HCT116 (cell line): Measurements from ENCODE around the gene GPR62. TPM values are rescaled to one million over a fixed set of nuclear protein-coding genes. Genes with fewer than 3 reads are reported as not detected.

Source experiments
- ATAC-seq: fragments of 200-7000 bp; cut with Tn5 transposase; 2 replicates; pipeline ENCODE4 v1.9.1; 2020; ENCODE audit warnings: mild to moderate bottlenecking, moderate library complexity
- BruUV-seq: library from RNA; stranded (reverse); fragments of 400-500 nt; replicated peaks from 2 replicates; lab custom pipeline; 2021; lab: Mats Ljungman, UMichigan
- CTCF ChIA-PET: fragments of 300-600 bp; sonication (Branson Sonifier 250); formaldehyde crosslinking; loops from one replicate; lab custom pipeline; 2021; ENCODE audit warnings: antibody characterized with exemption; lab: Charles Lee
- POLR2A ChIA-PET: fragments of 300-600, 350-600 bp; sonication (Branson Sonifier 250); formaldehyde crosslinking; loops from one replicate; lab custom pipeline; 2021; ENCODE audit warnings: antibody characterized with exemption; lab: Charles Lee
- RAD21 ChIA-PET, 2 experiments: fragments of 300-600 bp; sonication (Branson Sonifier 250); formaldehyde crosslinking; loops; one replicate each; lab custom pipeline; 2023; ENCODE audit warnings: low total read pairs in 2 of 2; ENCODE audit not compliant: uncharacterized antibody in 2 of 2, unreplicated experiment in 2 of 2, low non-redundant PET in 1 of 2; lab: Charles Lee
- DNase-seq: peaks from one replicate; pipeline ENCODE4 v3.0.0-alpha.2; 2010; ENCODE audit warnings: low read depth, low spot score
- H2AFZ ChIP-seq: fragments of 200-600 bp; shearing (Covaris generic), sonication (generic); 2 replicates; pipeline ENCODE4 v1.6.1; 2017; ENCODE audit warnings: low read depth, mixed run types, mixed read lengths, antibody characterized with exemption, low read length; ENCODE audit not compliant: poor library complexity, severe bottlenecking
- H3K27ac ChIP-seq: 2 replicates; pipeline ENCODE4 v1.5.1; 2012; ENCODE audit warnings: low read depth, low read length
- H3K27me3 ChIP-seq: fragments of 200-600 bp; sonication (generic); 2 replicates; pipeline ENCODE4 v1.6.1; 2016; ENCODE audit warnings: mixed run types, low read length, mixed read lengths; ENCODE audit not compliant: insufficient read depth
- H3K36me3 ChIP-seq, 2 experiments: fragments of 200-500 bp in 1 of 2; fragments of 200-600 bp in 1 of 2; sonication (Bioruptor generic) in 1 of 2; sonication (generic) in 1 of 2; 2 replicates each; pipeline versions ENCODE4 v1.5.1 to v1.6.1; 2014 to 2016; ENCODE audit warnings: low read length in 2 of 2, inconsistent platforms in 1 of 2, mixed read lengths in 1 of 2, mixed run types in 1 of 2; ENCODE audit not compliant: insufficient read depth in 2 of 2, control insufficient read depth in 1 of 2
- H3K4me1 ChIP-seq, 2 experiments: fragments of 200-600 bp in 1 of 2; sonication (generic) in 1 of 2; 2 replicates each; pipeline versions ENCODE4 v1.5.1 to v1.6.1; 2012 to 2017; ENCODE audit warnings: low read length in 2 of 2, inconsistent platforms in 1 of 2, mild to moderate bottlenecking in 1 of 2, mixed read lengths in 1 of 2, mixed run types in 1 of 2, moderate library complexity in 1 of 2; ENCODE audit not compliant: insufficient read depth in 2 of 2, control insufficient read depth in 1 of 2
- H3K4me2 ChIP-seq: fragments of 200-600 bp; sonication (generic); 2 replicates; pipeline ENCODE4 v1.6.1; 2017; ENCODE audit warnings: mixed run types, low read length, mixed read lengths
- H3K4me3 ChIP-seq, 2 experiments: fragments of 200-600 bp in 1 of 2; sonication (generic) in 1 of 2; replicated peaks in 1 of 2; 2 replicates each; pipeline ENCODE4 v1.5.1; 2011 to 2016; ENCODE audit warnings: low read length in 2 of 2, control low read depth in 1 of 2, low read depth in 1 of 2, mild to moderate bottlenecking in 1 of 2, mixed read lengths in 1 of 2, mixed run types in 1 of 2
- H3K79me2 ChIP-seq: fragments of 200-600 bp; sonication (generic); 2 replicates; pipeline ENCODE4 v1.6.1; 2017; ENCODE audit warnings: mild to moderate bottlenecking, mixed run types, low read length, moderate library complexity, mixed read lengths; ENCODE audit not compliant: insufficient read depth
- H3K9ac ChIP-seq: fragments of 200-600 bp; sonication (generic); 2 replicates; pipeline ENCODE4 v1.6.1; 2016; ENCODE audit warnings: low read length, mixed read lengths
- H3K9me2 ChIP-seq: fragments of 200-600 bp; sonication (generic), shearing (Covaris generic); 2 replicates; pipeline ENCODE4 v1.6.1; 2017; ENCODE audit warnings: mixed run types, mild to moderate bottlenecking, moderate library complexity; ENCODE audit not compliant: insufficient read depth
- H3K9me3 ChIP-seq, 2 experiments: fragments of 200-500 bp in 1 of 2; fragments of 200-600 bp in 1 of 2; sonication (Bioruptor generic) in 1 of 2; sonication (generic) in 1 of 2; 2 replicates each; pipeline ENCODE4 v1.6.1; 2014 to 2017; ENCODE audit warnings: low read length in 2 of 2, mixed read lengths in 2 of 2, inconsistent platforms in 1 of 2, low read depth in 1 of 2, mild to moderate bottlenecking in 1 of 2, mixed run types in 1 of 2, moderate library complexity in 1 of 2; ENCODE audit not compliant: control insufficient read depth in 1 of 2, insufficient read depth in 1 of 2
- H4K20me1 ChIP-seq: fragments of 200-600 bp; sonication (generic), shearing (Covaris generic); 2 replicates; pipeline ENCODE4 v1.6.1; 2017; ENCODE audit warnings: mixed run types, mild to moderate bottlenecking, moderate library complexity; ENCODE audit not compliant: insufficient read depth
- ATF3 ChIP-seq: IDR thresholded peaks from 2 replicates; pipeline ENCODE4 v1.6.1; 2012
- EGR1 ChIP-seq: IDR thresholded peaks from 2 replicates; pipeline ENCODE4 v1.6.1; 2012; ENCODE audit warnings: low read depth
- ELF1 ChIP-seq: IDR thresholded peaks from 2 replicates; pipeline ENCODE4 v1.6.1; 2012; ENCODE audit warnings: low read depth, borderline replicate concordance
- EZH2phosphoT487 ChIP-seq: fragments of 200-600 bp; IDR thresholded peaks from 2 replicates; pipeline ENCODE4 v1.6.1; 2018; ENCODE audit warnings: antibody characterized with exemption, borderline replicate concordance
- FOSL1 ChIP-seq: IDR thresholded peaks from 2 replicates; pipeline ENCODE4 v1.6.1; 2012; ENCODE audit warnings: low read depth
- POLR2A ChIP-seq: IDR thresholded peaks from 2 replicates; pipeline ENCODE4 v1.7.0; 2011; ENCODE audit warnings: borderline replicate concordance; ENCODE audit not compliant: insufficient read depth, insufficient read length; ENCODE audit errors: extremely low read depth
- POLR2AphosphoS5 ChIP-seq: IDR thresholded peaks from 2 replicates; pipeline ENCODE4 v1.6.1; 2011; ENCODE audit warnings: mild to moderate bottlenecking, low read depth, low read length, moderate library complexity
- RAD21 ChIP-seq: IDR thresholded peaks from 2 replicates; pipeline ENCODE4 v1.6.1; 2012; ENCODE audit warnings: low read depth, mild to moderate bottlenecking
- SIN3A ChIP-seq: IDR thresholded peaks from 2 replicates; pipeline ENCODE4 v1.6.1; 2012; ENCODE audit warnings: low read depth
- SRF ChIP-seq: IDR thresholded peaks from 2 replicates; pipeline ENCODE4 v1.6.1; 2012; ENCODE audit warnings: low read depth
- YY1 ChIP-seq: IDR thresholded peaks from 2 replicates; pipeline ENCODE4 v1.6.1; 2011; ENCODE audit warnings: low read length, low read depth, moderate library complexity, mild to moderate bottlenecking; ENCODE audit not compliant: insufficient replicate concordance; ENCODE audit errors: extremely low read depth
- ZFX ChIP-seq: fragments of 450-650 bp; IDR thresholded peaks from 2 replicates; pipeline ENCODE4 v1.6.1; 2017
- ZNF274 ChIP-seq: fragments of 200-500 bp; sonication (Bioruptor generic); IDR thresholded peaks from 2 replicates; pipeline ENCODE4 v1.6.1; 2014; ENCODE audit warnings: mild to moderate bottlenecking, low read depth, low read length, inconsistent platforms
- intact Hi-C: fragments of 100-400 bp; cut with micrococcal nuclease; formaldehyde crosslinking; loops from 2 replicates; pipeline ENCODE4 v1.10.0; 2022
- total RNA-seq: library from RNA; stranded (reverse); gene quantifications from one replicate; pipeline ENCODE4 v1.2.1, GENCODE V29; 2021; ENCODE audit not compliant: unreplicated experiment
- TF ChIP-seq, protein P1 (sequence below): IDR thresholded peaks from 2 replicates; pipeline ENCODE4 v1.6.1; 2012
- TF ChIP-seq, protein P2 (sequence below): IDR thresholded peaks from 2 replicates; pipeline ENCODE4 v1.6.1; 2012; ENCODE audit warnings: low read depth

GPR62 gene
- total RNA-seq, 1 experiment from 2014 or later, result not detected

DNA sequence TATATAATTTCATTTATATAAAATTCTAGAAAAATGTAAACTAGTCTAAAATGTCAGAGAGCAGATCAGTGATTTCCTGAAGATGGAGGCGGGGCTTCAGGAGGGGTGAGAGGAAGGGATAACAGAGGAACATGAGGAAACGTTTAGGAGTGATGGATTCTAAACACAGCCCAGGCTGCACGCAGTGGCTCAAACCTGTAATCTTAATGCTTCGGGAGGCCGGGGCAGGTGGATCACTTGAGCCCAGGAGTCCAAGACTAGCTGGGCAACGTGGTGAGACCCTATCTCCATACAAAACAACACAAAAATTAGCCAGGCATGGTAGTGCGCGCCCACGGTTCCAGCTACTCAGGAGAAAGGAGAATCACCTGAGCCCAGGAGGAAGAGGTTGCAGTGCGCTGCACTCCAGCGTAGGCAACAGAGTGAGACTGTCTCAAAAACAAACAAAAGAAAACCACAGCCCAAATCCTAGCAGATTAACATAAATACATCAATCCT is 34.1 kb upstream of the GPR62 start:
- Histone ChIP-seq H3K79me2 (no peaks in the 10 kb centered on the region), H3K9me3 (no peaks in the 10 kb centered on the region), H3K9me2 (no peaks in the 10 kb centered on the region), H3K4me3 (no peak overlapping the region), H2AFZ (no peak overlapping the region), H3K36me3 (no peaks in the 10 kb centered on the region), H3K27me3 (no peaks in the 10 kb centered on the region), H3K27ac (no peak overlapping the region), H3K4me1 (no peaks in the 10 kb centered on the region), H4K20me1 (no peaks in the 10 kb centered on the region), H3K4me2 (no peak overlapping the region), H3K9ac (no peak overlapping the region)
- ChIA-PET POLR2A (no interaction called here), RAD21 (no interaction called here), CTCF (no interaction called here)
- BruUV-seq, result no TSS peak
- no peak for TF ChIP-seq YY1
- TF ChIP-seq, protein P1, sequence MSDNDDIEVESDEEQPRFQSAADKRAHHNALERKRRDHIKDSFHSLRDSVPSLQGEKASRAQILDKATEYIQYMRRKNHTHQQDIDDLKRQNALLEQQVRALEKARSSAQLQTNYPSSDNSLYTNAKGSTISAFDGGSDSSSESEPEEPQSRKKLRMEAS, result no peak
- no peak for TF ChIP-seq EGR1
- TF ChIP-seq ELF1, result no peak
- no peak for TF ChIP-seq ZFX
- no peak for TF ChIP-seq FOSL1
- TF ChIP-seq RAD21, result no peak
- no peak for TF ChIP-seq ZNF274
- no peak for TF ChIP-seq POLR2A
- TF ChIP-seq SRF, result no peak
- no peak for TF ChIP-seq EZH2phosphoT487
- TF ChIP-seq ATF3, result no peak
- TF ChIP-seq, protein P2, sequence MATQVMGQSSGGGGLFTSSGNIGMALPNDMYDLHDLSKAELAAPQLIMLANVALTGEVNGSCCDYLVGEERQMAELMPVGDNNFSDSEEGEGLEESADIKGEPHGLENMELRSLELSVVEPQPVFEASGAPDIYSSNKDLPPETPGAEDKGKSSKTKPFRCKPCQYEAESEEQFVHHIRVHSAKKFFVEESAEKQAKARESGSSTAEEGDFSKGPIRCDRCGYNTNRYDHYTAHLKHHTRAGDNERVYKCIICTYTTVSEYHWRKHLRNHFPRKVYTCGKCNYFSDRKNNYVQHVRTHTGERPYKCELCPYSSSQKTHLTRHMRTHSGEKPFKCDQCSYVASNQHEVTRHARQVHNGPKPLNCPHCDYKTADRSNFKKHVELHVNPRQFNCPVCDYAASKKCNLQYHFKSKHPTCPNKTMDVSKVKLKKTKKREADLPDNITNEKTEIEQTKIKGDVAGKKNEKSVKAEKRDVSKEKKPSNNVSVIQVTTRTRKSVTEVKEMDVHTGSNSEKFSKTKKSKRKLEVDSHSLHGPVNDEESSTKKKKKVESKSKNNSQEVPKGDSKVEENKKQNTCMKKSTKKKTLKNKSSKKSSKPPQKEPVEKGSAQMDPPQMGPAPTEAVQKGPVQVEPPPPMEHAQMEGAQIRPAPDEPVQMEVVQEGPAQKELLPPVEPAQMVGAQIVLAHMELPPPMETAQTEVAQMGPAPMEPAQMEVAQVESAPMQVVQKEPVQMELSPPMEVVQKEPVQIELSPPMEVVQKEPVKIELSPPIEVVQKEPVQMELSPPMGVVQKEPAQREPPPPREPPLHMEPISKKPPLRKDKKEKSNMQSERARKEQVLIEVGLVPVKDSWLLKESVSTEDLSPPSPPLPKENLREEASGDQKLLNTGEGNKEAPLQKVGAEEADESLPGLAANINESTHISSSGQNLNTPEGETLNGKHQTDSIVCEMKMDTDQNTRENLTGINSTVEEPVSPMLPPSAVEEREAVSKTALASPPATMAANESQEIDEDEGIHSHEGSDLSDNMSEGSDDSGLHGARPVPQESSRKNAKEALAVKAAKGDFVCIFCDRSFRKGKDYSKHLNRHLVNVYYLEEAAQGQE, result no peak
- TF ChIP-seq SIN3A, result no peak
- TF ChIP-seq POLR2AphosphoS5, result no peak
- DNase-seq (no peak), ATAC-seq (no peak)
- intact Hi-C loops, result no loop called here
